GM19324 (cell line): ENCODE results near the gene LCK.
"Not testable (repeated sequence)": the region's sequence is repeated elsewhere in the genome, so short reads cannot be mapped to it uniquely, and the experiment has no call there.

ENCODE experiments used
- ATAC-seq: cut with Tn5 transposase; IDR thresholded peaks from one replicate; pipeline ENCODE4 v1.9.1; 2021; ENCODE audit warnings: mild to moderate bottlenecking, moderate library complexity; ENCODE audit not compliant: unreplicated experiment, low FRiP score

LCK gene

GRCh38 chr1:32272557-32273390 lies 21.7 kb downstream of the LCK start:
- ATAC-seq, result no peak

GRCh38 chr1:32273391-32274208 lies 22.5 kb downstream of the LCK start:
- ATAC-seq, result no peak

- ATAC-seq, result no peak
Observed at GRCh38 chr1:32274646-32275340, 23.7 kb downstream of the LCK start.

GRCh38 chr1:32275424-32275823 lies 24.4 kb downstream of the LCK start:
- no peak for ATAC-seq

GRCh38 chr1:32276032-32276782 lies 25.1 kb downstream of the LCK start:
- ATAC-seq, result no peak

GRCh38 chr1:32284777-32285176 lies 33.7 kb downstream of the LCK start:
- not testable (repeated sequence) for ATAC-seq

GRCh38 chr1:32285658-32286057 lies 34.6 kb downstream of the LCK start:
- ATAC-seq, result no peak

- no peak for ATAC-seq
Observed at GRCh38 chr1:32286763-32287162, 35.7 kb downstream of the LCK start.

GRCh38 chr1:32289256-32289655 lies 38.2 kb downstream of the LCK start:
- ATAC-seq, result no peak

GRCh38 chr1:32291145-32291707 lies 40.2 kb downstream of the LCK start:
- ATAC-seq, result no peak

GRCh38 chr1:32291708-32292538 lies 40.9 kb downstream of the LCK start, which contains the start of gene HDAC1:
TSS of gene HDAC1 (plus strand) at chr1:32292083. CDS start at chr1:32292170, 87 bp downstream.
- peak; percentile 98 for ATAC-seq

GRCh38 chr1:32298211-32298610 lies 47.1 kb downstream of the LCK start:
- not testable (repeated sequence) for ATAC-seq

GRCh38 chr1:32299327-32299726 lies 48.3 kb downstream of the LCK start:
- ATAC-seq, result no peak

- no peak for ATAC-seq
Observed at GRCh38 chr1:32303358-32303757, 52.3 kb downstream of the LCK start.

GRCh38 chr1:32303997-32304622 lies 53.0 kb downstream of the LCK start:
- ATAC-seq, result no peak

GRCh38 chr1:32305310-32305709 lies 54.2 kb downstream of the LCK start:
- no peak for ATAC-seq

- no peak for ATAC-seq
Observed at GRCh38 chr1:32307324-32307723, 56.3 kb downstream of the LCK start.

GRCh38 chr1:32309960-32310359 lies 58.9 kb downstream of the LCK start:
- ATAC-seq, result no peak
